HEK293 (cell line): ENCODE measurements around the gene TEX28.

Source experiments
- MYNN ChIP-seq: fragments of 450-650 bp; formaldehyde crosslinking; IDR thresholded peaks from 2 replicates; pipeline ENCODE4 v1.5.1; 2016; ENCODE audit warnings: missing biosample characterization, missing genetic modification characterization, borderline replicate concordance
- YY1 ChIP-seq: fragments of 450-650 bp; formaldehyde crosslinking; IDR thresholded peaks from 2 replicates; pipeline ENCODE4 v1.5.1; 2018; ENCODE audit warnings: missing biosample characterization, missing genetic modification characterization
- ZBTB17 ChIP-seq: fragments of 450-650 bp; formaldehyde crosslinking; IDR thresholded peaks from 2 replicates; pipeline ENCODE4 v1.5.1; 2016; ENCODE audit warnings: missing biosample characterization, missing genetic modification characterization
- ZNF140 ChIP-seq: fragments of 450-650 bp; formaldehyde crosslinking; IDR thresholded peaks from 2 replicates; pipeline ENCODE4 v1.5.1; 2016; ENCODE audit warnings: missing biosample characterization, missing genetic modification characterization
- ZNF664 ChIP-seq: fragments of 450-650 bp; formaldehyde crosslinking; IDR thresholded peaks from 2 replicates; pipeline ENCODE4 v1.5.1; 2016; ENCODE audit warnings: missing biosample characterization, missing genetic modification characterization
- TF ChIP-seq, protein P1 (sequence below): sonication (generic); formaldehyde crosslinking; IDR thresholded peaks from 2 replicates; pipeline ENCODE4 v1.8.1; 2022; ENCODE audit warnings: mild to moderate bottlenecking, moderate library complexity, missing genetic modification reagents
- TF ChIP-seq, protein P2 (sequence below): fragments of 450-650 bp; formaldehyde crosslinking; IDR thresholded peaks from 2 replicates; pipeline ENCODE4 v1.5.1; 2016; ENCODE audit warnings: missing biosample characterization, missing genetic modification characterization

DNA sequence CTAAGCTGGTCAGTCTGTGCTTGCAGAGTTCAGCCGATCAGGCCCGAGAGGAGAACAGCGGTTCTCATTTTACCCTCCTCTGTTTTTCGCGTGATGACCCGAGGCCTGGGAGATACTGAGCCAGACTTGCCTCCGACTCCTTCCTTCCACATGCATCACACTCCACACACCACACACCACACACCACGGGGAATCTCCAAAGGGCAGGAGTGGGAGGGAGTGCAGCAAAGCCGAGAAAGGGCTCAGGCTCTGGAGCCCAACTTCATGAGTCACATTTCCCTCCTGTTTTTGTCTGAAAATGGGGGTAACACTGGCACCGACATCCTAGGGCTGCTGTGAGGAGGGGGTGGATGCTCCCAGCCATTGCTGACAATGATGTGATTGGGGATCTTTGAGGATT, 39.6 kb upstream of the TEX28 start:
- TF ChIP-seq, protein P1, sequence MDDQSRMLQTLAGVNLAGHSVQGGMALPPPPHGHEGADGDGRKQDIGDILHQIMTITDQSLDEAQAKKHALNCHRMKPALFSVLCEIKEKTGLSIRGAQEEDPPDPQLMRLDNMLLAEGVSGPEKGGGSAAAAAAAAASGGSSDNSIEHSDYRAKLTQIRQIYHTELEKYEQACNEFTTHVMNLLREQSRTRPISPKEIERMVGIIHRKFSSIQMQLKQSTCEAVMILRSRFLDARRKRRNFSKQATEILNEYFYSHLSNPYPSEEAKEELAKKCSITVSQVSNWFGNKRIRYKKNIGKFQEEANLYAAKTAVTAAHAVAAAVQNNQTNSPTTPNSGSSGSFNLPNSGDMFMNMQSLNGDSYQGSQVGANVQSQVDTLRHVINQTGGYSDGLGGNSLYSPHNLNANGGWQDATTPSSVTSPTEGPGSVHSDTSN (CRISPR knock-in tag), result no peak
- TF ChIP-seq, protein P2, sequence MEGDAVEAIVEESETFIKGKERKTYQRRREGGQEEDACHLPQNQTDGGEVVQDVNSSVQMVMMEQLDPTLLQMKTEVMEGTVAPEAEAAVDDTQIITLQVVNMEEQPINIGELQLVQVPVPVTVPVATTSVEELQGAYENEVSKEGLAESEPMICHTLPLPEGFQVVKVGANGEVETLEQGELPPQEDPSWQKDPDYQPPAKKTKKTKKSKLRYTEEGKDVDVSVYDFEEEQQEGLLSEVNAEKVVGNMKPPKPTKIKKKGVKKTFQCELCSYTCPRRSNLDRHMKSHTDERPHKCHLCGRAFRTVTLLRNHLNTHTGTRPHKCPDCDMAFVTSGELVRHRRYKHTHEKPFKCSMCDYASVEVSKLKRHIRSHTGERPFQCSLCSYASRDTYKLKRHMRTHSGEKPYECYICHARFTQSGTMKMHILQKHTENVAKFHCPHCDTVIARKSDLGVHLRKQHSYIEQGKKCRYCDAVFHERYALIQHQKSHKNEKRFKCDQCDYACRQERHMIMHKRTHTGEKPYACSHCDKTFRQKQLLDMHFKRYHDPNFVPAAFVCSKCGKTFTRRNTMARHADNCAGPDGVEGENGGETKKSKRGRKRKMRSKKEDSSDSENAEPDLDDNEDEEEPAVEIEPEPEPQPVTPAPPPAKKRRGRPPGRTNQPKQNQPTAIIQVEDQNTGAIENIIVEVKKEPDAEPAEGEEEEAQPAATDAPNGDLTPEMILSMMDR (tag by site-specific recombination), result no peak
- TF ChIP-seq YY1 (tag by site-specific recombination), result no peak
- no peak for TF ChIP-seq MYNN
- no peak for TF ChIP-seq ZNF664 (tag by site-specific recombination)
- no peak for TF ChIP-seq ZBTB17
- TF ChIP-seq ZNF140 (tag by site-specific recombination), result no peak
